Gastrocnemius medialis (tissue), 4 donors: ENCODE measurements around the gene VPS36. TPM values are rescaled to one million over a fixed set of nuclear protein-coding genes. Genes with fewer than 3 reads are reported as not detected.
"Not testable (repeated sequence)": the region's sequence is repeated elsewhere in the genome, so short reads cannot be mapped to it uniquely, and the experiment has no call there.

Source experiments
- ATAC-seq, 2 donors: fragments of 150-250 bp; one replicate each; pipeline ENCODE4 v1.9.1; 2016
- DNase-seq, 2 donors: peaks; one replicate each; pipeline ENCODE4 v3.0.0-alpha.2; 2019
- H3K27ac ChIP-seq, 4 donors: fragments of 200-600 bp; sonication (generic); 1 replicate in 1 of 4; 2 replicates in 3 of 4; pipeline ENCODE4 v1.5.1; 2016 to 2018; ENCODE audit warnings: mild to moderate bottlenecking in 2 of 4, moderate library complexity in 1 of 4
- H3K27me3 ChIP-seq, 3 donors: fragments of 200-600 bp; sonication (generic) in 2 of 3; 1 replicate in 1 of 3; 2 replicates in 2 of 3; pipeline versions ENCODE4 v1.5.1 to v1.6.0; 2016 to 2019; ENCODE audit warnings: mild to moderate bottlenecking in 1 of 3, moderate library complexity in 1 of 3
- H3K36me3 ChIP-seq, 2 donors: fragments of 200-600 bp; sonication (generic) in 1 of 2; one replicate each; pipeline ENCODE4 v1.5.1; 2017 to 2018
- H3K4me1 ChIP-seq, 2 donors: fragments of 200-600 bp; sonication (generic) in 1 of 2; one replicate each; pipeline ENCODE4 v1.5.1; 2016 to 2017; ENCODE audit warnings: mild to moderate bottlenecking in 2 of 2
- H3K4me3 ChIP-seq, 4 donors: fragments of 200-600 bp; sonication (generic) in 3 of 4; 1 replicate in 1 of 4; 2 replicates in 3 of 4; pipeline ENCODE4 v1.5.1; 2016 to 2019; ENCODE audit warnings: mild to moderate bottlenecking in 2 of 4
- H3K9me3 ChIP-seq, 3 donors: fragments of 200-600 bp; sonication (generic) in 2 of 3; 1 replicate in 1 of 3; 2 replicates in 2 of 3; pipeline ENCODE4 v1.5.1; 2016 to 2019
- POLR2A ChIP-seq, 2 donors: fragments of 450-650 bp; IDR thresholded peaks; one replicate each; pipeline ENCODE4 v1.6.1; 2017; ENCODE audit warnings: antibody characterized with exemption in 2 of 2, mild to moderate bottlenecking in 2 of 2, moderate library complexity in 2 of 2
- in situ Hi-C, 4 donors: fragments of 200-750 bp; cut with MboI; loops; one replicate each; pipeline versions ENCODE4 v1.15.0 to v1.8.0; 2017; ENCODE audit warnings: low sequenced_read_pairs in 4 of 4
- intact Hi-C: fragments of 100-400 bp; cut with DNase I; formaldehyde crosslinking; loops from one replicate; pipeline ENCODE4 v1.15.1; 2023; ENCODE audit warnings: low total_unique reads
- total RNA-seq, 4 donors: library from RNA; depleted of rRNA; stranded (reverse); fragments of >200 nt; gene quantifications; one replicate each; pipeline versions ENCODE4 v1.1.0 to v1.2.3, GENCODE V29; 2016
- TF ChIP-seq, protein P1 (sequence below), 5 experiments: fragments of 450-650 bp in 3 of 5; fragments of 200-600 bp in 2 of 5; sonication (generic) in 2 of 5; IDR thresholded peaks in 4 of 5; conservative IDR thresholded peaks in 1 of 5; 1 replicate in 4 of 5; 2 replicates in 1 of 5; pipeline ENCODE4 v1.5.1; 2016 to 2019; ENCODE audit warnings: antibody characterized with exemption in 5 of 5, mild to moderate bottlenecking in 3 of 5, moderate library complexity in 3 of 5

The VPS36 gene
- total RNA-seq, 4 donors from 2014 or later: 27.1 to 55.7 (median 45.2) TPM

- Histone ChIP-seq H3K4me3 (no peak overlapping the region), H3K27ac (no peak overlapping the region), H3K9me3 (no peaks in the 10 kb centered on the region), H3K4me1 (no peaks in the 10 kb centered on the region), H3K27me3 (no peaks in the 10 kb centered on the region), H3K36me3 (no peaks in the 10 kb centered on the region)
- no peak for TF ChIP-seq POLR2A (IDR thresholded peaks at IDR 0.05)
- TF ChIP-seq, protein P1, sequence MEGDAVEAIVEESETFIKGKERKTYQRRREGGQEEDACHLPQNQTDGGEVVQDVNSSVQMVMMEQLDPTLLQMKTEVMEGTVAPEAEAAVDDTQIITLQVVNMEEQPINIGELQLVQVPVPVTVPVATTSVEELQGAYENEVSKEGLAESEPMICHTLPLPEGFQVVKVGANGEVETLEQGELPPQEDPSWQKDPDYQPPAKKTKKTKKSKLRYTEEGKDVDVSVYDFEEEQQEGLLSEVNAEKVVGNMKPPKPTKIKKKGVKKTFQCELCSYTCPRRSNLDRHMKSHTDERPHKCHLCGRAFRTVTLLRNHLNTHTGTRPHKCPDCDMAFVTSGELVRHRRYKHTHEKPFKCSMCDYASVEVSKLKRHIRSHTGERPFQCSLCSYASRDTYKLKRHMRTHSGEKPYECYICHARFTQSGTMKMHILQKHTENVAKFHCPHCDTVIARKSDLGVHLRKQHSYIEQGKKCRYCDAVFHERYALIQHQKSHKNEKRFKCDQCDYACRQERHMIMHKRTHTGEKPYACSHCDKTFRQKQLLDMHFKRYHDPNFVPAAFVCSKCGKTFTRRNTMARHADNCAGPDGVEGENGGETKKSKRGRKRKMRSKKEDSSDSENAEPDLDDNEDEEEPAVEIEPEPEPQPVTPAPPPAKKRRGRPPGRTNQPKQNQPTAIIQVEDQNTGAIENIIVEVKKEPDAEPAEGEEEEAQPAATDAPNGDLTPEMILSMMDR (IDR thresholded peaks at IDR 0.05 in 4 of 5, conservative IDR thresholded peaks at IDR 0.05 in 1 of 5): no peak
- intact Hi-C loops: no loop called here
- DNase-seq: no peak
- no peak for ATAC-seq
- in situ Hi-C loops: no loop called here
These were observed 75.5 kb downstream of the VPS36 start for GRCh38 chr13:52374873-52375411.

GRCh38 chr13:52374389-52374788, 76.0 kb downstream of the VPS36 start:
- Histone ChIP-seq H3K27me3 (no peaks in the 10 kb centered on the region), H3K36me3 (no peaks in the 10 kb centered on the region), H3K4me3 (no peak overlapping the region), H3K9me3 (no peaks in the 10 kb centered on the region), H3K27ac (no peak overlapping the region), H3K4me1 (no peaks in the 10 kb centered on the region)
- DNase-seq (no peak), ATAC-seq (no peak)
- intact Hi-C loops: no loop called here
- in situ Hi-C loops: no loop called here
- TF ChIP-seq POLR2A (IDR thresholded peaks at IDR 0.05): no peak
- TF ChIP-seq, protein P1 (IDR thresholded peaks at IDR 0.05 in 4 of 5, conservative IDR thresholded peaks at IDR 0.05 in 1 of 5): no peak

DNA sequence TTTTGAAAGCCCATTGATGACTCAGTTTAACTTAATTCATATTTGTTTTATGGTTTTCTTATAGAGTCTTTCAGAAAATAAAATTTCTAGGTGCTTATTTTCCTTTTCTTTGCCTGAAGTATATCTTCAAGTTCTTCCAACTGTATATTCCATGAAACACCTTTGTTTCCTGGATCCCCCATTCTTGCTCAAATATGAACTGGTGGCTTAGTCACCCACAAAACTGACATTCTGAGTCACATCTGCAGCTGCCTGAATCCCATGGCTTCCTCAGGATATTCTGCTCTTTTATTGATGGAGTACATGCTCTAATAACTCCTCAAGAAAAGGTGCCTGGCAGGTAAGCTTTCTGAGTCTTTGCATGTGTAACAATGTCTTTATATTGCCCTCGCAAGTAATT, 77.2 kb downstream of the VPS36 start:
- ATAC-seq, H3K27ac ChIP-seq, intact Hi-C loops, H3K9me3 ChIP-seq, in situ Hi-C loops, H3K4me1 ChIP-seq, DNase-seq, H3K27me3 ChIP-seq, H3K4me3 ChIP-seq, H3K36me3 ChIP-seq: not testable (repeated sequence)

GRCh38 chr13:52371736-52372247, 78.6 kb downstream of the VPS36 start:
- Histone ChIP-seq H3K4me3 (no peak overlapping the region), H3K9me3 (no peaks in the 10 kb centered on the region), H3K27me3 (no peaks in the 10 kb centered on the region), H3K27ac (no peak overlapping the region), H3K4me1 (no peaks in the 10 kb centered on the region), H3K36me3 (no peaks in the 10 kb centered on the region)
- in situ Hi-C loops (no loop called here), intact Hi-C loops (no loop called here)
- ATAC-seq (no peak), DNase-seq (no peak)
- TF ChIP-seq, protein P1 (IDR thresholded peaks at IDR 0.05 in 4 of 5, conservative IDR thresholded peaks at IDR 0.05 in 1 of 5): no peak
- TF ChIP-seq POLR2A (IDR thresholded peaks at IDR 0.05): no peak

GRCh38 chr13:52366291-52366690, 84.1 kb downstream of the VPS36 start:
- ATAC-seq (no peak), DNase-seq (no peak)
- no peak for TF ChIP-seq POLR2A (IDR thresholded peaks at IDR 0.05)
- TF ChIP-seq, protein P1 (IDR thresholded peaks at IDR 0.05 in 4 of 5, conservative IDR thresholded peaks at IDR 0.05 in 1 of 5): no peak
- Histone ChIP-seq H3K4me3 (no peak overlapping the region), H3K27ac (no peak overlapping the region), H3K36me3 (no peaks in the 10 kb centered on the region), H3K9me3 (no peaks in the 10 kb centered on the region), H3K27me3 (no peaks in the 10 kb centered on the region), H3K4me1 (no peaks in the 10 kb centered on the region)
- in situ Hi-C loops: no loop called here
- intact Hi-C loops: no loop called here

Other genes with a start within 250 kb of the VPS36 start
- 1 to 10 TPM; 3.6 to 4.9 (median 4.5) TPM for gene THSD1, start 44.5 kb downstream of the VPS36 start, total RNA-seq
- gene CKAP2, start 4.8 kb upstream of the VPS36 start, total RNA-seq: 1 to 10 TPM; 3.6 to 5.0 (median 4.9) TPM
- gene HNRNPA1L2, start 191.8 kb upstream of the VPS36 start, total RNA-seq: 1 to 10 TPM in 3 of 4 donors, under 1 TPM in 1; 0.55 to 1.3 (median 1.1) TPM
- 10 to 100 TPM; 37.5 to 48.5 (median 40.1) TPM for gene SUGT1, start 202.2 kb upstream of the VPS36 start, total RNA-seq